Suprapubic skin (tissue), 3 donors: ENCODE results near the gene IDH3B.

Source experiments
- POLR2AphosphoS5 ChIP-seq, 3 donors: sonication (generic); formaldehyde crosslinking; IDR thresholded peaks; one replicate each; pipeline ENCODE4 v1.6.1; 2017; ENCODE audit warnings: antibody characterized with exemption in 3 of 3
- TF ChIP-seq, protein P1 (sequence below), 2 donors: fragments of 200-600 bp in 1 of 2; fragments of 450-650 bp in 1 of 2; sonication (generic) in 1 of 2; IDR thresholded peaks; one replicate each; pipeline ENCODE4 v1.5.1; 2016 to 2019; ENCODE audit warnings: antibody characterized with exemption in 2 of 2, mild to moderate bottlenecking in 1 of 2, moderate library complexity in 1 of 2

DNA sequence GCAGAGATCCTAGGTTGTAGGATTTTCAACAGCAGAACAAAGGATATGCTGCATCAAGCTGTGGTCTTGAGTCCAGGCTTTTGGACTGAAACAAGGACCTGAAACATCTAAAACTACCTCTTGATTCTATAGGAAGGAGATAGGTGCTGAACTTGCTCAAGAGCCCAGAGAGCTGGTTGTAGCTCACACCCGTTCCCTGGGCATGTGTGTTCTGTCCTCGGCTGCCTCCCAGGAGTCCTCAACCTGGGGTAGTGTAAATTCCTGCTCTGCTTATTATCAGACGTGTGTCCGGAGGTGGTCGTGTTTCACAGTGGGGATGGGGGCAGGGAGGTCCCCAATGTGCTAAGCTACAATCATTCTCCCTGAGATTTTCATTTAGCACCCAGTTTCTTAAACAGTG lies 6.8 kb downstream of the IDH3B start:
- TF ChIP-seq, protein P1, sequence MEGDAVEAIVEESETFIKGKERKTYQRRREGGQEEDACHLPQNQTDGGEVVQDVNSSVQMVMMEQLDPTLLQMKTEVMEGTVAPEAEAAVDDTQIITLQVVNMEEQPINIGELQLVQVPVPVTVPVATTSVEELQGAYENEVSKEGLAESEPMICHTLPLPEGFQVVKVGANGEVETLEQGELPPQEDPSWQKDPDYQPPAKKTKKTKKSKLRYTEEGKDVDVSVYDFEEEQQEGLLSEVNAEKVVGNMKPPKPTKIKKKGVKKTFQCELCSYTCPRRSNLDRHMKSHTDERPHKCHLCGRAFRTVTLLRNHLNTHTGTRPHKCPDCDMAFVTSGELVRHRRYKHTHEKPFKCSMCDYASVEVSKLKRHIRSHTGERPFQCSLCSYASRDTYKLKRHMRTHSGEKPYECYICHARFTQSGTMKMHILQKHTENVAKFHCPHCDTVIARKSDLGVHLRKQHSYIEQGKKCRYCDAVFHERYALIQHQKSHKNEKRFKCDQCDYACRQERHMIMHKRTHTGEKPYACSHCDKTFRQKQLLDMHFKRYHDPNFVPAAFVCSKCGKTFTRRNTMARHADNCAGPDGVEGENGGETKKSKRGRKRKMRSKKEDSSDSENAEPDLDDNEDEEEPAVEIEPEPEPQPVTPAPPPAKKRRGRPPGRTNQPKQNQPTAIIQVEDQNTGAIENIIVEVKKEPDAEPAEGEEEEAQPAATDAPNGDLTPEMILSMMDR (IDR thresholded peaks at IDR 0.05) = no peak
- no peak for TF ChIP-seq POLR2AphosphoS5 (IDR thresholded peaks at IDR 0.05)
